A673 (cell line): ENCODE data around the gene PGD.

Experiments
- EZH2 ChIP-seq: fragments of 200-600 bp; sonication (generic); IDR thresholded peaks from 2 replicates; pipeline ENCODE4 v1.6.1; 2017; ENCODE audit warnings: borderline replicate concordance, low read depth, mild to moderate bottlenecking, mixed read lengths, antibody characterized with exemption, low read length; ENCODE audit not compliant: poor library complexity, severe bottlenecking
- TF ChIP-seq, protein P1 (sequence below): fragments of 300-800, 200-600 bp; sonication (generic); conservative IDR thresholded peaks from 2 replicates; pipeline ENCODE4 v1.5.1; 2017; ENCODE audit warnings: low read depth, mild to moderate bottlenecking, antibody characterized with exemption, low read length, moderate library complexity, mixed read lengths

- TF ChIP-seq, protein P1, sequence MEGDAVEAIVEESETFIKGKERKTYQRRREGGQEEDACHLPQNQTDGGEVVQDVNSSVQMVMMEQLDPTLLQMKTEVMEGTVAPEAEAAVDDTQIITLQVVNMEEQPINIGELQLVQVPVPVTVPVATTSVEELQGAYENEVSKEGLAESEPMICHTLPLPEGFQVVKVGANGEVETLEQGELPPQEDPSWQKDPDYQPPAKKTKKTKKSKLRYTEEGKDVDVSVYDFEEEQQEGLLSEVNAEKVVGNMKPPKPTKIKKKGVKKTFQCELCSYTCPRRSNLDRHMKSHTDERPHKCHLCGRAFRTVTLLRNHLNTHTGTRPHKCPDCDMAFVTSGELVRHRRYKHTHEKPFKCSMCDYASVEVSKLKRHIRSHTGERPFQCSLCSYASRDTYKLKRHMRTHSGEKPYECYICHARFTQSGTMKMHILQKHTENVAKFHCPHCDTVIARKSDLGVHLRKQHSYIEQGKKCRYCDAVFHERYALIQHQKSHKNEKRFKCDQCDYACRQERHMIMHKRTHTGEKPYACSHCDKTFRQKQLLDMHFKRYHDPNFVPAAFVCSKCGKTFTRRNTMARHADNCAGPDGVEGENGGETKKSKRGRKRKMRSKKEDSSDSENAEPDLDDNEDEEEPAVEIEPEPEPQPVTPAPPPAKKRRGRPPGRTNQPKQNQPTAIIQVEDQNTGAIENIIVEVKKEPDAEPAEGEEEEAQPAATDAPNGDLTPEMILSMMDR, result no peak
- TF ChIP-seq EZH2, result no peak
Observed at GRCh38 chr1:10421637-10422036, 22.8 kb downstream of the PGD start.
